ENCODE data around the gene IL6ST.

- TF ChIP-seq FOXM1 (IDR thresholded peaks at IDR 0.05; ENCODE audit: borderline replicate concordance) (no peak), TARDBP (IDR thresholded peaks at IDR 0.05) (no peak), SP1 (IDR thresholded peaks at IDR 0.05) (no peak), FOXK2 (IDR thresholded peaks at IDR 0.05) (no peak), ELF4 (IDR thresholded peaks at IDR 0.05) (no peak), LEF1 (IDR thresholded peaks at IDR 0.05; ENCODE audit: borderline replicate concordance) (no peak), NFRKB (IDR thresholded peaks at IDR 0.05) (no peak), SUZ12 (IDR thresholded peaks at IDR 0.05) (no peak), PKNOX1 (IDR thresholded peaks at IDR 0.05) (no peak)
These were observed 95.4 kb downstream of the IL6ST start for GRCh38 chr5:55899344-55899743.
